Muscle of back (tissue), 11 donors: ENCODE results near the gene CAMTA1. TPM values are rescaled to one million over a fixed set of nuclear protein-coding genes. Genes with fewer than 3 reads are reported as not detected.
A peak's percentile ranks its signal among the peaks of the same experiment; 100 is the strongest.

Source experiments
- DNase-seq, 3 donors: peaks; one replicate each; pipeline versions ENCODE4 v3.0.0 to v3.0.0-alpha.2; 2013
- polyA plus RNA-seq, 10 donors: library from polyadenylated mRNA; unstranded; fragments of 120-200 nt; gene quantifications; one replicate each; pipeline ENCODE4 v1.2.1, GENCODE V29; 2013; ENCODE audit not compliant: insufficient read length in 10 of 10

The CAMTA1 gene
- polyA plus RNA-seq, 10 donors = 36.4 to 49.7 (median 44.0) TPM

DNA sequence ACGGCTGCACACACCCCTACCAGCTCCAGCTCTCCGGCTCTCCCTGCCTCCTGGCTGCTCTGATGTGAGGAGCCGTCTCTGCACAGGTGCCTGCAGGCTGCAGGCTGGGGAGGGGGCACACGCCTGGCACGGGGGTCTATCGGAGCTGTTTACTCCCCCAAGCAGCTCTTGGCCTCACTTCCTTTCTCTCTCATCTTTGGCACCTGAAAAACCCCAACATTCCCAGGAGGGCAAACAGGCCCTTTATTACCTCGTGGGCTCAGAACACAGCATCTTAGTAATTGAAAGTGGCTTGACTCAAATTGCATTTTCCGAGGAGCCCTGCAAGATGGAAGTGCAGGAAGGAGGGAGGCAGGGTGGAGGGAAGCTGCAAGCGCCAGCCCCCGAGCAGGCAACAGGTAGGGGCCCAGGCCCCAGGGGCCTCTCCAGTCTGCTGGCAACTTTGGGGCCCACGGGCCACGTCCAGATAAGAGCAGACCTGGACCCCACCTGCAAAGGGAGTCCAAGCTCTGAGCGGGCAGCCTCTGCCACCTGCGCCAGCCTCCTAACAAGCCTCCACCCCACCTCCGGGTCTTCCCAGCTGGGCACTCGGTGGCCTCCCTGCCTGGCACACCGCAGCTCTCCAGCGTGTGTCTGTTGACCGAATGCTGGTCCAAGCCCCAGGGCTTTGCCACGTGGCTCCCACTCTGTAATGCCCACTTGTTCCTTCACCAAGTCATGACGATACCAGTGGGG, 722.2 kb downstream of the CAMTA1 start:
- no peak for DNase-seq

GRCh38 chr1:7508052-7508933, 723.0 kb downstream of the CAMTA1 start:
- no peak for DNase-seq

DNA sequence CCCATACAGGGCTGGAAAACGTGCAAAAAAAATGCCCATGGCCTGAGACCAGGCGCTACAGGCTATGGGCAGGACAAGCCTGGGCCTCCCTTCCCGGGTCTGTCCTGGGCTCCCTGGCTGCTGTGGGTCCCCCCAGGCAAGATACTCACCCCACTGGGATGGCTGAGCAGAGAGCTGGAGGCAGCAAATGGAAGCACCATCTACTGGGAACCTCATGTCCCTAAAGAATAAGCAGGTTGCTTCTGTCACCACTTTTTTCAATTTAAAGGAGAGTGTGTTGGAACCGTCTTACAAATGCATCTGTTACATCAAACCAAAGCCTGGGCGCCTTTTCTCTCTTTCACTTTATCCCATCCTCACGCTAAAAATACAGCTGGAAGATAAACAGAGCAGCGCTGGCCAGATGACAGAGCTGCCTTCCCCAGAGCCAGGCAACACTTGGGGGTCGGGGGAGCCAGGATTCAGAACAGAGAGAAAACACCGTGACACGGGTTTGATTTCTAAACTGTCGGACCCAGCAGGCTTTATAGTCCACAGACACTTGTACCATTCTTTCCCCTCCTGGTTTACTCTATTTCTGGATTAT, 723.8 kb downstream of the CAMTA1 start:
- DNase-seq = peak in 1 of 3 donors; percentile 55

- no peak for DNase-seq
These were observed 724.3 kb downstream of the CAMTA1 start for GRCh38 chr1:7509598-7509997.

- no peak for DNase-seq
These were observed 725.2 kb downstream of the CAMTA1 start for GRCh38 chr1:7510389-7510931.

- DNase-seq = no peak
These were observed 726.1 kb downstream of the CAMTA1 start for GRCh38 chr1:7511381-7511780.

DNA sequence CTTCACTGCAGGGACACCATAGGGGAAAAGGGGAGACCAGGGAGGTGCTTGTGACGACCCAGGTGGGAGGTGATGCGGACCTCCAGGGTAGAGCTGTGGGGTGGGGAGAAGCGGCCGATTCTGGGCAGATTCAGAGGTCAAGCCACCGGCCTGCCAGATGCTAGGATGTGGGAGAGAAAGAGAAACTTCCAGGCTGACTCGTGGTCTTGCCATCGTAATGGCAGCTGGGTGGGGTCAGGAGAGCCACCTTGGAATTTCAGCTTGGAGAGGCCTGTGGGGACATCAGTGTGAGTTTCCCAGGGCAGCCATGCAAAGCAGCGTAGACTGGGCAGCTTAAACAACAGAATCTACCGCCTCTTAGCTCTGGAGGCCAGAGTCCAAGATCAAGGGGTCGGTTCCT, 727.8 kb downstream of the CAMTA1 start:
- DNase-seq = no peak

GRCh38 chr1:7515175-7515574, 729.9 kb downstream of the CAMTA1 start:
- DNase-seq = no peak

- DNase-seq = no peak
These were observed 730.6 kb downstream of the CAMTA1 start for GRCh38 chr1:7515904-7516303.

DNA sequence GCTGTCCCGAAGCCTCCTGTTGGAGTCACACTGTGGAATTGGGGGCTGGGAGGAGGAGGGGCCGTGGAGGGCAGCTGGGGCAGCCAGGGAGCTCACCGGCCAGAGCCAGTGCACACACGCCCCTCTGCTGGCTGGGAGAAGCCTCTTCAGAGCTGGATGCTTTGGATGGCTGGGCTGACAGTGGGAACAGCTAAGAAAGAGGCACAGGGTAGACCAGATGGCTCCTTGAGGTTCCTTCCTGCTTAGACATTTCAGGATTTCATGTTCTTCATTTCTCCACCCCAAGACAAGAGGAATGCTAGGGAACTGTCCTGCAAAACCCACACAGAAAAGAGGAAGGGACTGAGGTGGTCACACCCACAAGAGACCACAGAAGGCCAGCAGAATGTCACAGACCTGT, 731.1 kb downstream of the CAMTA1 start:
- DNase-seq = no peak

- no peak for DNase-seq
These were observed 731.7 kb downstream of the CAMTA1 start for GRCh38 chr1:7516929-7517328.

GRCh38 chr1:7517611-7518330, 732.5 kb downstream of the CAMTA1 start:
- no peak for DNase-seq

- DNase-seq = no peak
These were observed 733.2 kb downstream of the CAMTA1 start for GRCh38 chr1:7518411-7518810.

GRCh38 chr1:7519181-7519860, 734.1 kb downstream of the CAMTA1 start:
- no peak for DNase-seq

- no peak for DNase-seq
These were observed 734.7 kb downstream of the CAMTA1 start for GRCh38 chr1:7519861-7520395.

DNA sequence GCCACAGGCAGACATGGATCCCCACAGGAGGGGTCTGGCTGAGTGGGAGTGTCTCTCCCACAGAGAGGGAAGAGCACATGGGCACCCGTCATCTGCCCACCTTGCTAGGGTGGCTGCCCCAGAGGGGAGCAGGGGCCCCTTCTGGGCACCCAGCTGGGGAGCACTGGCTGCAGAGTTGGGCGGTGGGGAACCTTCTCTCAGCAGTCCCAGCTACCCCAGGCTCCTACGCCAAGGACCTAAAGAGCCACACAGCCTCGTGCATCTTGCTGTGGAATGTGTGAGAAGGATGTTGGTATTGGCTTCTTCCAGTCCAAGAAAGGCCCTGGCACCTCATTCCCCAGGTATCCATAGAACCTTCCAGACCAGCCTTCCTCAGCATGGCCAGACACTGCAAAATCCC, 735.2 kb downstream of the CAMTA1 start:
- no peak for DNase-seq

- DNase-seq = no peak
These were observed 739.4 kb downstream of the CAMTA1 start for GRCh38 chr1:7524341-7525337.

DNA sequence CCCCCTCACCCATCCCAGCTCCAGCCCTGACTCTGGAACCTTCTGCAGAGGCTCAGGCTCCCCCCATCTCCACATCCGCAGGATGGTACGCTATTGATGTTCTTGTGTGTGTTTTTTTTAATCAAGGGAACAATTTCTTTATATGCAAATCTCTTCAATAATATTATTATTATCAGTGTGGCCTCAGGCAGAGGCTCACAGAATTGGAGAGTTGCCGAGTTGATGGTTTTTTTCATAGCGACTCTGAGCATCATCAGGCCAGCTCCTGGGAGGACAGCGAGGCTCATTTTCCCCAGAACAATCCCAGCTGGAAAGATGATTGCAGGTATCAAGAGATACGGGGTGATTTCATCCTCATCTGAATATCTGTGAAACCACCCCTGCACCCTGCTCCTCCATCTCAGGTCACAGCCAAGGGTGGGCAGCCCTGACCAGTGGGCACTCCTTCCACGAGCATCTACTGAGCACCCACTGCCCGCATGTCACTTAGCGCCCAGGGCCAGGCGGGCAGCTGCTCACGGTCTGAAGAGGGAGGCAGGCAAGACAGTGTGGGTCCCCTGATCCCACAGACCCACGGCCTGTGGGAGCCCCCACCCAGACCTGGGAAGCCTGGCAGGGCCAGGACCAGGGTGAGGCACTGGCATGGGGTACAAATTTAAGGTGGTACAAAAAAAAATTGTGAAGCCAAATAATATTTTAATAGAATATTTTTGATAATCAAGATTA, 740.2 kb downstream of the CAMTA1 start:
- DNase-seq = no peak
